GM23338 (cell line): Measurements from ENCODE around the gene PEX12. TPM values are rescaled to one million over a fixed set of nuclear protein-coding genes. Genes with fewer than 3 reads are reported as not detected.

Source experiments
- ATAC-seq: fragments of 200-7000 bp; cut with Tn5 transposase; 3 replicates; pipeline ENCODE4 v1.9.1; 2020
- DNase-seq: peaks from one replicate; pipeline ENCODE4 v3.0.0-alpha.2; 2015; ENCODE audit warnings: low spot score
- H2AFZ ChIP-seq: fragments of 200-600 bp; sonication (generic); 2 replicates; pipeline ENCODE4 v1.8.0; 2016; ENCODE audit warnings: antibody characterized with exemption, mild to moderate bottlenecking, moderate library complexity
- H3F3A ChIP-seq: fragments of 200-600 bp; sonication (generic); replicated peaks from 2 replicates; pipeline ENCODE4 v1.8.0; 2017; ENCODE audit warnings: antibody characterized with exemption, mixed run types, low read depth
- H3K27ac ChIP-seq: fragments of 200-600 bp; sonication (generic); 2 replicates; pipeline ENCODE4 v1.6.1; 2016; ENCODE audit warnings: low read depth
- H3K27me3 ChIP-seq: fragments of 200-600 bp; sonication (generic); 2 replicates; pipeline ENCODE4 v1.8.0; 2016; ENCODE audit warnings: mild to moderate bottlenecking, mixed run types, moderate library complexity; ENCODE audit not compliant: insufficient read depth
- H3K36me3 ChIP-seq: fragments of 200-600 bp; sonication (generic); 2 replicates; pipeline ENCODE4 v1.8.0; 2016; ENCODE audit warnings: mild to moderate bottlenecking; ENCODE audit not compliant: insufficient read depth
- H3K4me1 ChIP-seq: fragments of 200-600 bp; sonication (generic); 2 replicates; pipeline ENCODE4 v1.8.0; 2016; ENCODE audit warnings: mild to moderate bottlenecking, moderate library complexity; ENCODE audit not compliant: insufficient read depth
- H3K4me2 ChIP-seq: fragments of 200-600 bp; sonication (generic); 2 replicates; pipeline ENCODE4 v1.7.1; 2017; ENCODE audit warnings: mixed run types
- H3K4me3 ChIP-seq: fragments of 200-600 bp; sonication (generic); 2 replicates; pipeline ENCODE4 v1.6.1; 2016; ENCODE audit warnings: mixed run types
- H3K79me2 ChIP-seq: fragments of 200-600 bp; sonication (generic); replicated peaks from 2 replicates; pipeline ENCODE4 v1.8.0; 2017; ENCODE audit warnings: mild to moderate bottlenecking; ENCODE audit not compliant: insufficient read depth
- H3K9me2 ChIP-seq: fragments of 200-600 bp; sonication (generic); 2 replicates; pipeline ENCODE4 v1.8.0; 2017; ENCODE audit not compliant: insufficient read depth
- H4K20me1 ChIP-seq: fragments of 200-600 bp; sonication (generic); replicated peaks from 2 replicates; pipeline ENCODE4 v1.8.0; 2017; ENCODE audit warnings: mild to moderate bottlenecking; ENCODE audit not compliant: insufficient read depth
- H3K27ac Mint-ChIP-seq: 2 replicates; pipeline ENCODE4 v1.8.0; 2020; ENCODE audit warnings: inconsistent platforms, mild to moderate bottlenecking, moderate library complexity, mixed read lengths
- H3K27me3 Mint-ChIP-seq: 3 replicates; pipeline ENCODE4 v1.8.0; 2022; ENCODE audit warnings: low read depth, mild to moderate bottlenecking, moderate library complexity, mixed read lengths, inconsistent platforms; ENCODE audit not compliant: insufficient read depth, poor library complexity
- H3K36me3 Mint-ChIP-seq: 3 replicates; pipeline ENCODE4 v1.8.0; 2021; ENCODE audit warnings: low read depth, mild to moderate bottlenecking, inconsistent platforms, moderate library complexity, mixed read lengths
- H3K4me1 Mint-ChIP-seq: 3 replicates; pipeline ENCODE4 v1.8.0; 2020; ENCODE audit warnings: mild to moderate bottlenecking, inconsistent platforms, mixed read lengths
- H3K4me3 Mint-ChIP-seq: 3 replicates; pipeline ENCODE4 v1.8.0; 2021; ENCODE audit warnings: moderate library complexity, mild to moderate bottlenecking, inconsistent platforms, mixed read lengths
- H3K9me3 Mint-ChIP-seq: 3 replicates; pipeline ENCODE4 v1.8.0; 2020; ENCODE audit warnings: moderate library complexity, mild to moderate bottlenecking, inconsistent platforms, mixed read lengths
- CREB1 ChIP-seq: fragments of 250-450 bp; sonication (Bioruptor Pico); IDR thresholded peaks from 2 replicates; pipeline ENCODE4 v1.5.0; 2020; ENCODE audit warnings: low read depth, mild to moderate bottlenecking, moderate library complexity
- EZH2 ChIP-seq: fragments of 200-600 bp; sonication (generic); IDR thresholded peaks from one replicate; pipeline ENCODE4 v1.8.0; 2017; ENCODE audit warnings: antibody characterized with exemption, mild to moderate bottlenecking, low read depth; ENCODE audit not compliant: unreplicated experiment
- JUNB ChIP-seq: IDR thresholded peaks from one replicate; pipeline ENCODE4 v1.6.1; 2016; ENCODE audit warnings: antibody characterized with exemption; ENCODE audit not compliant: unreplicated experiment
- NANOG ChIP-seq: IDR thresholded peaks from 2 replicates; pipeline ENCODE4 v1.6.1; 2016; ENCODE audit warnings: antibody characterized with exemption, borderline replicate concordance
- POLR2AphosphoS5 ChIP-seq: IDR thresholded peaks from 2 replicates; pipeline ENCODE4 v1.6.1; 2016; ENCODE audit warnings: antibody characterized with exemption, low read depth
- STAT1 ChIP-seq: IDR thresholded peaks from one replicate; pipeline ENCODE4 v1.6.1; 2016; ENCODE audit warnings: antibody characterized with exemption; ENCODE audit not compliant: unreplicated experiment
- ZNF114 ChIP-seq: fragments of 250-450 bp; sonication (Bioruptor Pico); IDR thresholded peaks from 2 replicates; pipeline ENCODE4 v1.5.0; 2020; ENCODE audit warnings: mild to moderate bottlenecking, moderate library complexity
- polyA plus RNA-seq: library from polyadenylated mRNA; unstranded; fragments of >200 nt; fragmentation: Nextera tagmentation; extraction: Ambion mirVana; gene quantifications from 2 replicates; pipeline ENCODE4 v1.2.1, GENCODE V29; 2016
- total RNA-seq: library from RNA; depleted of rRNA; stranded (reverse); fragments of >200 nt; shearing (Covaris generic); gene quantifications from 2 replicates; pipeline ENCODE4 v1.2.3, GENCODE V29; 2014
- TF ChIP-seq, protein P1 (sequence below): IDR thresholded peaks from 2 replicates; pipeline ENCODE4 v1.6.1; 2016; ENCODE audit warnings: antibody characterized with exemption
- TF ChIP-seq, protein P2 (sequence below), 2 experiments: fragments of 200-600 bp in 1 of 2; sonication (generic) in 1 of 2; conservative IDR thresholded peaks; 2 replicates each; pipeline versions ENCODE4 v1.5.1 to v1.6.1; 2016 to 2017; ENCODE audit warnings: antibody characterized with exemption in 2 of 2, low read depth in 2 of 2, mild to moderate bottlenecking in 2 of 2, moderate library complexity in 1 of 2
- TF ChIP-seq, protein P3 (sequence below): IDR thresholded peaks from one replicate; pipeline ENCODE4 v1.6.1; 2018; ENCODE audit warnings: antibody characterized with exemption; ENCODE audit not compliant: unreplicated experiment
- TF ChIP-seq, protein P4 (sequence below): fragments of 250-450 bp; sonication (Bioruptor Pico); IDR thresholded peaks from 2 replicates; pipeline ENCODE4 v1.5.0; 2020; ENCODE audit warnings: mild to moderate bottlenecking, moderate library complexity

PEX12 gene
- total and polyA plus RNA-seq, 2 experiments from 2014 or later: 1.5 to 1.9 TPM

DNA sequence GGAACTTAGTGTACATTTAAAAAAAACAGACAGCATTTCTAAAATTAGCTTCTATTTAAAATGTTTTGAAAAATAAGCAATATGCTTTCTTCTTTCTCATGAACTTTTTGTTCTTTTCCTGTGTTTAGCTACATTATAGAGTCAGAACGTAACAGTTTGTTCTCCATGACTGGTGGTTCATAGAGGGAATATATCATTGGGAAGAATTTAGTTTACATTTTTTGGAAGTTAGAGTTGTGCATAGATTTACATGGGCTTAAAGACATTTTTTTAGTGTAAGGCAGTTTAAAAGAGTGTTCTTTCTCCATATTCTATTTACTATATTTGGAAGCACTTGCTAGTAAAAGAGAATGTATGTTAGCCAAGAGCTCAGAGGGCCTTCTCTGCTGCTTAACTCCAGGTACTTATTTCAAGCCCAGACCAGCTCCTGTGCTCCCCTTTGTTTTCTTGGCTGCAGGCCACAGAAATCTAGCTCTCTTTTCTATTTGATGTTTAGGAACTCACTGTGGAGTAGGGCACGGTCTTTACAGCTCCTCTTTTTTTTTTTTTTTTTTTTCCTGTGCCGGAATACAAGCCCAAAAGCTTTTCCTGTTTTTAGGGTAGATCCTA is 29.0 kb upstream of the PEX12 start:
- DNase-seq: no peak
- Histone ChIP-seq H3K4me2 (no peak overlapping the region), H3K4me1 (no peaks in the 10 kb centered on the region), H3K36me3 (peaks cover 26% of the 10 kb centered on the region), H3K79me2 (no peaks in the 10 kb centered on the region), H3K27me3 (no peaks in the 10 kb centered on the region), H3K4me3 (no peak overlapping the region), H4K20me1 (peaks cover 8% of the 10 kb centered on the region; the same call in 1 of the 2 replicates), H3K27ac (no peak overlapping the region), H2AFZ (no peak overlapping the region), H3K9me2 (no peaks in the 10 kb centered on the region), H3F3A (no peaks in the 10 kb centered on the region)
- H3K4me1 Mint-ChIP-seq: no peaks in the 10 kb centered on the region
- no peaks in the 10 kb centered on the region for H3K9me3 Mint-ChIP-seq
- ATAC-seq: no peak
- no peak overlapping the region for H3K4me3 Mint-ChIP-seq
- H3K36me3 Mint-ChIP-seq: peaks cover 53% of the 10 kb centered on the region
- peaks cover 6% of the 10 kb centered on the region for H3K27me3 Mint-ChIP-seq
- no peak overlapping the region for H3K27ac Mint-ChIP-seq
- TF ChIP-seq STAT1 (no peak), EZH2 (no peak), JUNB (no peak), CREB1 (CRISPR knock-in tag) (no peak), ZNF114 (CRISPR knock-in tag) (no peak), NANOG (no peak), POLR2AphosphoS5 (no peak)
- TF ChIP-seq, protein P1, sequence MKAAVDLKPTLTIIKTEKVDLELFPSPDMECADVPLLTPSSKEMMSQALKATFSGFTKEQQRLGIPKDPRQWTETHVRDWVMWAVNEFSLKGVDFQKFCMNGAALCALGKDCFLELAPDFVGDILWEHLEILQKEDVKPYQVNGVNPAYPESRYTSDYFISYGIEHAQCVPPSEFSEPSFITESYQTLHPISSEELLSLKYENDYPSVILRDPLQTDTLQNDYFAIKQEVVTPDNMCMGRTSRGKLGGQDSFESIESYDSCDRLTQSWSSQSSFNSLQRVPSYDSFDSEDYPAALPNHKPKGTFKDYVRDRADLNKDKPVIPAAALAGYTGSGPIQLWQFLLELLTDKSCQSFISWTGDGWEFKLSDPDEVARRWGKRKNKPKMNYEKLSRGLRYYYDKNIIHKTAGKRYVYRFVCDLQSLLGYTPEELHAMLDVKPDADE: no peak
- TF ChIP-seq, protein P2, sequence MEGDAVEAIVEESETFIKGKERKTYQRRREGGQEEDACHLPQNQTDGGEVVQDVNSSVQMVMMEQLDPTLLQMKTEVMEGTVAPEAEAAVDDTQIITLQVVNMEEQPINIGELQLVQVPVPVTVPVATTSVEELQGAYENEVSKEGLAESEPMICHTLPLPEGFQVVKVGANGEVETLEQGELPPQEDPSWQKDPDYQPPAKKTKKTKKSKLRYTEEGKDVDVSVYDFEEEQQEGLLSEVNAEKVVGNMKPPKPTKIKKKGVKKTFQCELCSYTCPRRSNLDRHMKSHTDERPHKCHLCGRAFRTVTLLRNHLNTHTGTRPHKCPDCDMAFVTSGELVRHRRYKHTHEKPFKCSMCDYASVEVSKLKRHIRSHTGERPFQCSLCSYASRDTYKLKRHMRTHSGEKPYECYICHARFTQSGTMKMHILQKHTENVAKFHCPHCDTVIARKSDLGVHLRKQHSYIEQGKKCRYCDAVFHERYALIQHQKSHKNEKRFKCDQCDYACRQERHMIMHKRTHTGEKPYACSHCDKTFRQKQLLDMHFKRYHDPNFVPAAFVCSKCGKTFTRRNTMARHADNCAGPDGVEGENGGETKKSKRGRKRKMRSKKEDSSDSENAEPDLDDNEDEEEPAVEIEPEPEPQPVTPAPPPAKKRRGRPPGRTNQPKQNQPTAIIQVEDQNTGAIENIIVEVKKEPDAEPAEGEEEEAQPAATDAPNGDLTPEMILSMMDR (conservative IDR thresholded peaks at IDR 0.05; ENCODE audit: low read depth in 2 of 2): no peak
- TF ChIP-seq, protein P3, sequence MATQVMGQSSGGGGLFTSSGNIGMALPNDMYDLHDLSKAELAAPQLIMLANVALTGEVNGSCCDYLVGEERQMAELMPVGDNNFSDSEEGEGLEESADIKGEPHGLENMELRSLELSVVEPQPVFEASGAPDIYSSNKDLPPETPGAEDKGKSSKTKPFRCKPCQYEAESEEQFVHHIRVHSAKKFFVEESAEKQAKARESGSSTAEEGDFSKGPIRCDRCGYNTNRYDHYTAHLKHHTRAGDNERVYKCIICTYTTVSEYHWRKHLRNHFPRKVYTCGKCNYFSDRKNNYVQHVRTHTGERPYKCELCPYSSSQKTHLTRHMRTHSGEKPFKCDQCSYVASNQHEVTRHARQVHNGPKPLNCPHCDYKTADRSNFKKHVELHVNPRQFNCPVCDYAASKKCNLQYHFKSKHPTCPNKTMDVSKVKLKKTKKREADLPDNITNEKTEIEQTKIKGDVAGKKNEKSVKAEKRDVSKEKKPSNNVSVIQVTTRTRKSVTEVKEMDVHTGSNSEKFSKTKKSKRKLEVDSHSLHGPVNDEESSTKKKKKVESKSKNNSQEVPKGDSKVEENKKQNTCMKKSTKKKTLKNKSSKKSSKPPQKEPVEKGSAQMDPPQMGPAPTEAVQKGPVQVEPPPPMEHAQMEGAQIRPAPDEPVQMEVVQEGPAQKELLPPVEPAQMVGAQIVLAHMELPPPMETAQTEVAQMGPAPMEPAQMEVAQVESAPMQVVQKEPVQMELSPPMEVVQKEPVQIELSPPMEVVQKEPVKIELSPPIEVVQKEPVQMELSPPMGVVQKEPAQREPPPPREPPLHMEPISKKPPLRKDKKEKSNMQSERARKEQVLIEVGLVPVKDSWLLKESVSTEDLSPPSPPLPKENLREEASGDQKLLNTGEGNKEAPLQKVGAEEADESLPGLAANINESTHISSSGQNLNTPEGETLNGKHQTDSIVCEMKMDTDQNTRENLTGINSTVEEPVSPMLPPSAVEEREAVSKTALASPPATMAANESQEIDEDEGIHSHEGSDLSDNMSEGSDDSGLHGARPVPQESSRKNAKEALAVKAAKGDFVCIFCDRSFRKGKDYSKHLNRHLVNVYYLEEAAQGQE: no peak
- TF ChIP-seq, protein P4, sequence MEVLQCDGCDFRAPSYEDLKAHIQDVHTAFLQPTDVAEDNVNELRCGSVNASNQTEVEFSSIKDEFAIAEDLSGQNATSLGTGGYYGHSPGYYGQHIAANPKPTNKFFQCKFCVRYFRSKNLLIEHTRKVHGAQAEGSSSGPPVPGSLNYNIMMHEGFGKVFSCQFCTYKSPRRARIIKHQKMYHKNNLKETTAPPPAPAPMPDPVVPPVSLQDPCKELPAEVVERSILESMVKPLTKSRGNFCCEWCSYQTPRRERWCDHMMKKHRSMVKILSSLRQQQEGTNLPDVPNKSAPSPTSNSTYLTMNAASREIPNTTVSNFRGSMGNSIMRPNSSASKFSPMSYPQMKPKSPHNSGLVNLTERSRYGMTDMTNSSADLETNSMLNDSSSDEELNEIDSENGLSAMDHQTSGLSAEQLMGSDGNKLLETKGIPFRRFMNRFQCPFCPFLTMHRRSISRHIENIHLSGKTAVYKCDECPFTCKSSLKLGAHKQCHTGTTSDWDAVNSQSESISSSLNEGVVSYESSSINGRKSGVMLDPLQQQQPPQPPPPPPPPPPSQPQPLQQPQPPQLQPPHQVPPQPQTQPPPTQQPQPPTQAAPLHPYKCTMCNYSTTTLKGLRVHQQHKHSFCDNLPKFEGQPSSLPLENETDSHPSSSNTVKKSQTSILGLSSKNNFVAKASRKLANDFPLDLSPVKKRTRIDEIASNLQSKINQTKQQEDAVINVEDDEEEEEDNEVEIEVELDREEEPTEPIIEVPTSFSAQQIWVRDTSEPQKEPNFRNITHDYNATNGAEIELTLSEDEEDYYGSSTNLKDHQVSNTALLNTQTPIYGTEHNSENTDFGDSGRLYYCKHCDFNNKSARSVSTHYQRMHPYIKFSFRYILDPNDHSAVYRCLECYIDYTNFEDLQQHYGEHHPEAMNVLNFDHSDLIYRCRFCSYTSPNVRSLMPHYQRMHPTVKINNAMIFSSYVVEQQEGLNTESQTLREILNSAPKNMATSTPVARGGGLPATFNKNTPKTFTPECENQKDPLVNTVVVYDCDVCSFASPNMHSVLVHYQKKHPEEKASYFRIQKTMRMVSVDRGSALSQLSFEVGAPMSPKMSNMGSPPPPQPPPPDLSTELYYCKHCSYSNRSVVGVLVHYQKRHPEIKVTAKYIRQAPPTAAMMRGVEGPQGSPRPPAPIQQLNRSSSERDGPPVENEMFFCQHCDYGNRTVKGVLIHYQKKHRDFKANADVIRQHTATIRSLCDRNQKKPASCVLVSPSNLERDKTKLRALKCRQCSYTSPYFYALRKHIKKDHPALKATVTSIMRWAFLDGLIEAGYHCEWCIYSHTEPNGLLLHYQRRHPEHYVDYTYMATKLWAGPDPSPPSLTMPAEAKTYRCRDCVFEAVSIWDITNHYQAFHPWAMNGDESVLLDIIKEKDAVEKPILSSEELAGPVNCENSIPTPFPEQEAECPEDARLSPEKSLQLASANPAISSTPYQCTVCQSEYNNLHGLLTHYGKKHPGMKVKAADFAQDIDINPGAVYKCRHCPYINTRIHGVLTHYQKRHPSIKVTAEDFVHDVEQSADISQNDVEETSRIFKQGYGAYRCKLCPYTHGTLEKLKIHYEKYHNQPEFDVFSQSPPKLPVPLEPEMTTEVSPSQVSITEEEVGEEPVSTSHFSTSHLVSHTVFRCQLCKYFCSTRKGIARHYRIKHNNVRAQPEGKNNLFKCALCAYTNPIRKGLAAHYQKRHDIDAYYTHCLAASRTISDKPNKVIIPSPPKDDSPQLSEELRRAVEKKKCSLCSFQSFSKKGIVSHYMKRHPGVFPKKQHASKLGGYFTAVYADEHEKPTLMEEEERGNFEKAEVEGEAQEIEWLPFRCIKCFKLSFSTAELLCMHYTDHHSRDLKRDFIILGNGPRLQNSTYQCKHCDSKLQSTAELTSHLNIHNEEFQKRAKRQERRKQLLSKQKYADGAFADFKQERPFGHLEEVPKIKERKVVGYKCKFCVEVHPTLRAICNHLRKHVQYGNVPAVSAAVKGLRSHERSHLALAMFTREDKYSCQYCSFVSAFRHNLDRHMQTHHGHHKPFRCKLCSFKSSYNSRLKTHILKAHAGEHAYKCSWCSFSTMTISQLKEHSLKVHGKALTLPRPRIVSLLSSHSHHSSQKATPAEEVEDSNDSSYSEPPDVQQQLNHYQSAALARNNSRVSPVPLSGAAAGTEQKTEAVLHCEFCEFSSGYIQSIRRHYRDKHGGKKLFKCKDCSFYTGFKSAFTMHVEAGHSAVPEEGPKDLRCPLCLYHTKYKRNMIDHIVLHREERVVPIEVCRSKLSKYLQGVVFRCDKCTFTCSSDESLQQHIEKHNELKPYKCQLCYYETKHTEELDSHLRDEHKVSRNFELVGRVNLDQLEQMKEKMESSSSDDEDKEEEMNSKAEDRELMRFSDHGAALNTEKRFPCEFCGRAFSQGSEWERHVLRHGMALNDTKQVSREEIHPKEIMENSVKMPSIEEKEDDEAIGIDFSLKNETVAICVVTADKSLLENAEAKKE (CRISPR knock-in tag): no peak
